ENCODE data around the gene PDZD2.

PDZD2 gene

GRCh38 chr5:31976169-31976568 lies 337.2 kb downstream of the PDZD2 start:
- TF ChIP-seq CTCF (IDR thresholded peaks at IDR 0.05; ENCODE audit: low read depth, low read length, missing control alignments) = no peak

GRCh38 chr5:31981361-31981945 lies 342.5 kb downstream of the PDZD2 start:
- TF ChIP-seq CTCF (IDR thresholded peaks at IDR 0.05; ENCODE audit: low read depth, low read length, missing control alignments) = no peak
- DNase-seq (ENCODE audit: extremely low read depth, low read depth) = no peak
- no peak overlapping the region for H3K4me3 ChIP-seq (replicated peaks; ENCODE audit: low read depth, low read length)

More at GRCh38 chr5:31976169-31976568, 337.2 kb downstream of the PDZD2 start:
- H3K4me3 ChIP-seq (replicated peaks; ENCODE audit: low read depth, low read length) = no peak overlapping the region
- DNase-seq (ENCODE audit: extremely low read depth, low read depth) = no peak

- no peak overlapping the region for H3K4me3 ChIP-seq (replicated peaks; ENCODE audit: low read depth, low read length)
- no peak for TF ChIP-seq CTCF (IDR thresholded peaks at IDR 0.05; ENCODE audit: low read depth, low read length, missing control alignments)
- DNase-seq (ENCODE audit: extremely low read depth, low read depth) = no peak
These were observed 343.1 kb downstream of the PDZD2 start for GRCh38 chr5:31982027-31982426.

GRCh38 chr5:31982621-31983020 lies 343.7 kb downstream of the PDZD2 start:
- TF ChIP-seq CTCF (IDR thresholded peaks at IDR 0.05; ENCODE audit: low read depth, low read length, missing control alignments) = no peak
- DNase-seq (ENCODE audit: extremely low read depth, low read depth) = no peak
- no peak overlapping the region for H3K4me3 ChIP-seq (replicated peaks; ENCODE audit: low read depth, low read length)

- no peak for DNase-seq (ENCODE audit: extremely low read depth, low read depth)
- no peak overlapping the region for H3K4me3 ChIP-seq (replicated peaks; ENCODE audit: low read depth, low read length)
- TF ChIP-seq CTCF (IDR thresholded peaks at IDR 0.05; ENCODE audit: low read depth, low read length, missing control alignments) = no peak
These were observed 344.9 kb downstream of the PDZD2 start for GRCh38 chr5:31983851-31984250.

- no peak for TF ChIP-seq CTCF (IDR thresholded peaks at IDR 0.05; ENCODE audit: low read depth, low read length, missing control alignments)
- H3K4me3 ChIP-seq (replicated peaks; ENCODE audit: low read depth, low read length) = no peak overlapping the region
- DNase-seq (ENCODE audit: extremely low read depth, low read depth) = no peak
These were observed 345.8 kb downstream of the PDZD2 start for GRCh38 chr5:31984691-31985090.

GRCh38 chr5:31986101-31986500 lies 347.2 kb downstream of the PDZD2 start:
- H3K4me3 ChIP-seq (replicated peaks; ENCODE audit: low read depth, low read length) = no peak overlapping the region
- DNase-seq (ENCODE audit: extremely low read depth, low read depth) = no peak
- TF ChIP-seq CTCF (IDR thresholded peaks at IDR 0.05; ENCODE audit: low read depth, low read length, missing control alignments) = no peak
